Mucosa of descending colon (tissue), 3 donors: ENCODE measurements around the gene ITCH. TPM values are rescaled to one million over a fixed set of nuclear protein-coding genes. Genes with fewer than 3 reads are reported as not detected.

Source experiments
- ATAC-seq: fragments of 200-7000 bp; cut with Tn5 transposase; one replicate; pipeline ENCODE4 v1.9.1; 2020; ENCODE audit warnings: mild to moderate bottlenecking, moderate library complexity
- DNase-seq, 3 donors: peaks; one replicate each; pipeline ENCODE4 v3.0.0-alpha.2; 2020
- H3K36me3 ChIP-seq: fragments of 200-600 bp; one replicate; pipeline ENCODE4 v1.8.0; 2021; ENCODE audit warnings: low read depth, mild to moderate bottlenecking
- H3K4me1 ChIP-seq: fragments of 200-600 bp; one replicate; pipeline ENCODE4 v1.8.0; 2021; ENCODE audit warnings: low read depth, mild to moderate bottlenecking
- H3K4me3 ChIP-seq: fragments of 200-600 bp; one replicate; pipeline ENCODE4 v1.8.0; 2021; ENCODE audit warnings: mild to moderate bottlenecking
- H3K9me3 ChIP-seq: fragments of 200-600 bp; one replicate; pipeline ENCODE4 v1.8.0; 2021; ENCODE audit warnings: mild to moderate bottlenecking
- intact Hi-C, 2 donors: fragments of 100-400 bp; cut with DNase I in 1 of 2; cut with micrococcal nuclease in 1 of 2; formaldehyde crosslinking; loops; one replicate each; pipeline versions ENCODE4 v1.11.0 to v1.11.1; 2022; cut with DNase I, micrococcal nuclease
- total RNA-seq, 3 donors: library from RNA; stranded (reverse); fragmentation: NEBNext Ultra II Directional in 2 of 3; extraction: Animal tissue kit (Norgen Biotek cat#: 25700) in 2 of 3; gene quantifications; one replicate each; pipeline versions ENCODE4 v1.2.1 to v1.2.4, GENCODE V29; 2021 to 2023
- TF ChIP-seq, protein P1 (sequence below): fragments of 200-600 bp; IDR thresholded peaks from one replicate; pipeline ENCODE4 v1.8.0; 2022; ENCODE audit warnings: antibody characterized with exemption, mild to moderate bottlenecking
- donor health status: DM: no; HTN: no; CAD: no; lungs with moderate emphysema.
- donor health status: DM: no; HTN: no; CAD: no.
- donor health status: DM: no; HTN: yes; CAD: no.

The ITCH gene
- total RNA-seq, 3 donors from 2014 or later: 60.0 to 81.0 (median 75.0) TPM

DNA sequence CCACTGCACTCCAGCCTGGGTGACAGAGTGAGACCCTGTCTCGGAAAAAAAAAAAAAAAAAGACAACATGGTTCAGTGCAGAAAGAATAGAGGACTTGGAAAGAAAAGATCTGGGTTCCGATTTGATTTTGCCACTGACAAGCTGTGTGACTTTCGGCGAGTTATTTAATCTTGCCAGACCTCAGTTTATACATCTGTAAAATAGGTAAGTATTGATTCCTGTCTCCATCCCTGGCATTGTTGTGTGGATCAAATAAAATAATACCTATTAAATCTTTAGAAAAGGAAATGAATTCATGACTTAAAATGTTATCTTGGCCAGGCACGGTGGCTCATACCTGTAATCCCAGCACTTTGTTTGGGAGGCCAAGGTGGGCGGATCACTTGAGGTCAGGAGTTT is 7.0 kb downstream of the ITCH start:
- ATAC-seq (no peak), DNase-seq (no peak)
- H3K4me1 ChIP-seq: peaks cover 36% of the 10 kb centered on the region
- H3K9me3 ChIP-seq: no peaks in the 10 kb centered on the region
- peaks cover 13% of the 10 kb centered on the region for H3K36me3 ChIP-seq
- TF ChIP-seq, protein P1, sequence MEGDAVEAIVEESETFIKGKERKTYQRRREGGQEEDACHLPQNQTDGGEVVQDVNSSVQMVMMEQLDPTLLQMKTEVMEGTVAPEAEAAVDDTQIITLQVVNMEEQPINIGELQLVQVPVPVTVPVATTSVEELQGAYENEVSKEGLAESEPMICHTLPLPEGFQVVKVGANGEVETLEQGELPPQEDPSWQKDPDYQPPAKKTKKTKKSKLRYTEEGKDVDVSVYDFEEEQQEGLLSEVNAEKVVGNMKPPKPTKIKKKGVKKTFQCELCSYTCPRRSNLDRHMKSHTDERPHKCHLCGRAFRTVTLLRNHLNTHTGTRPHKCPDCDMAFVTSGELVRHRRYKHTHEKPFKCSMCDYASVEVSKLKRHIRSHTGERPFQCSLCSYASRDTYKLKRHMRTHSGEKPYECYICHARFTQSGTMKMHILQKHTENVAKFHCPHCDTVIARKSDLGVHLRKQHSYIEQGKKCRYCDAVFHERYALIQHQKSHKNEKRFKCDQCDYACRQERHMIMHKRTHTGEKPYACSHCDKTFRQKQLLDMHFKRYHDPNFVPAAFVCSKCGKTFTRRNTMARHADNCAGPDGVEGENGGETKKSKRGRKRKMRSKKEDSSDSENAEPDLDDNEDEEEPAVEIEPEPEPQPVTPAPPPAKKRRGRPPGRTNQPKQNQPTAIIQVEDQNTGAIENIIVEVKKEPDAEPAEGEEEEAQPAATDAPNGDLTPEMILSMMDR: no peak
- intact Hi-C loops: no loop called here
- no peak overlapping the region for H3K4me3 ChIP-seq

DNA sequence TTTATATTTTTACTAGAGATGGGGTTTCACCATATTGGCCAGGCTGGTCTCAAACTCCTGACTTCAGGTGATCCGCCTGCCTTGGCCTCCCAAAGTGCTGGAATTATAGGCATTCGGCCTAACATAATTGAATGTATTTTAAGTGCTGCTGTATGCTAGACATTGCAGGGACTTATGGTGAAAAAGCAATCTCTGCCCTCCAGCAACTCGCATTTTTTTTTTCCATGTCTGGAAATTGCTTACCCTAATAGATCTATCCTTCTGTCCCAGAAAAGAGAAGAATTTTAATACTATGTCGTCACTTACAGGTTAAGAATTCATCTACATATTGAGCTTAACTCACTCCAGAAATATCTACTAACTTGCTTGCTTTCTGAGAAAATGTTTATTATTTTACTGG is 10.4 kb downstream of the ITCH start:
- Histone ChIP-seq H3K4me3 (no peak overlapping the region), H3K36me3 (peaks cover 13% of the 10 kb centered on the region), H3K4me1 (peaks cover 23% of the 10 kb centered on the region), H3K9me3 (no peaks in the 10 kb centered on the region)
- no peak for DNase-seq
- no peak for ATAC-seq
- TF ChIP-seq, protein P1: no peak
- intact Hi-C loops: no loop called here

DNA sequence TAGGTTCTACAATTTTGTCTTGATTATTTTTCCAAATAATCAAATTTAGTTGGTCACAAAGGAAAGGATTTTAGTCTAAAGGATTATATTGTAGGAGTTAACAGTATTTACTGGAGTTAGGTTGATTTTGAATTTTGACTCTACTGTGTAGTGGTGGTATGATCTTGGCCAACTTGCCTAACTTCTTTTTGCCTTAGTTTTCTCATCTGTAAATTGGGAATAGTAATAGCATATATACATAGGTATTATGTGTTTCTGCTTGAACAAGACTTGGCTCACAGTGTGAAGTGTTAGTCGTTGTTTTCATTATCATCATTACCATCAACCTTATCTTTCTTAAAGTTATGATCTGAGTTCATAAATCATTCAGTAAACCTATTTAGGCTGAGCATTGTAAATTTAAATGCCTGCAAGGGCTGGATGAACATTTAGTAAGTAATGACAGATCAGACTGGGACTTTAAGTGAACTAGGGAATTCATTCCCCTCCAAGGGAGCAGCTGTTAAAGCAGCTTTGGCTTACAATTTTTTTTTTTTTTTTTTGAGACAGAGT is 11.2 kb downstream of the ITCH start:
- TF ChIP-seq, protein P1: no peak
- intact Hi-C loops: no loop called here
- Histone ChIP-seq H3K9me3 (no peaks in the 10 kb centered on the region), H3K36me3 (peaks cover 12% of the 10 kb centered on the region), H3K4me3 (no peak overlapping the region), H3K4me1 (peaks cover 18% of the 10 kb centered on the region)
- no peak for DNase-seq
- no peak for ATAC-seq

DNA sequence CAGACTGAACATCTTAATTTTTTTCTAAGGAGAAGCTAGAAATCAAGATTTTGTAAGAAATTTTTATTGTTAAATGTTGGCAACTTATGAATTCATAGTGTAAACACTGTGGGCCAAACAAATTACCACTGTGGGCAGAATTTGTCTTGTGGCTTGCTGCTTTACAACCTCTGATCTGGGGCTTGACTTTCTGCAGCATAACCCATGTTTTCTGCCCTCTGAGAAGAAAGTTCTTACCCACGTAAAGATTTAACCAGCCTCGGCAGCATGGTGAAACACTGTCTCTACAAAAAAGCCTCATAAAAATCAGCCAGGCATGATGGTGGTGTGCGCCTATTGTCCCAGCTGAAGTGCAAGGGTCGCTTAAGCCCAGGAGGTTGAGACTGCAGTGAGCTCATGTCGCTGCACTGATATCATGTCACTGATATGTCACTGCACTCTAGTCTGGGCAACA is 12.9 kb downstream of the ITCH start:
- no peak for DNase-seq
- Histone ChIP-seq H3K9me3 (no peaks in the 10 kb centered on the region), H3K36me3 (peaks cover 5% of the 10 kb centered on the region), H3K4me3 (no peak overlapping the region), H3K4me1 (peaks cover 18% of the 10 kb centered on the region)
- TF ChIP-seq, protein P1: no peak
- intact Hi-C loops: no loop called here
- ATAC-seq: peak; percentile 46

DNA sequence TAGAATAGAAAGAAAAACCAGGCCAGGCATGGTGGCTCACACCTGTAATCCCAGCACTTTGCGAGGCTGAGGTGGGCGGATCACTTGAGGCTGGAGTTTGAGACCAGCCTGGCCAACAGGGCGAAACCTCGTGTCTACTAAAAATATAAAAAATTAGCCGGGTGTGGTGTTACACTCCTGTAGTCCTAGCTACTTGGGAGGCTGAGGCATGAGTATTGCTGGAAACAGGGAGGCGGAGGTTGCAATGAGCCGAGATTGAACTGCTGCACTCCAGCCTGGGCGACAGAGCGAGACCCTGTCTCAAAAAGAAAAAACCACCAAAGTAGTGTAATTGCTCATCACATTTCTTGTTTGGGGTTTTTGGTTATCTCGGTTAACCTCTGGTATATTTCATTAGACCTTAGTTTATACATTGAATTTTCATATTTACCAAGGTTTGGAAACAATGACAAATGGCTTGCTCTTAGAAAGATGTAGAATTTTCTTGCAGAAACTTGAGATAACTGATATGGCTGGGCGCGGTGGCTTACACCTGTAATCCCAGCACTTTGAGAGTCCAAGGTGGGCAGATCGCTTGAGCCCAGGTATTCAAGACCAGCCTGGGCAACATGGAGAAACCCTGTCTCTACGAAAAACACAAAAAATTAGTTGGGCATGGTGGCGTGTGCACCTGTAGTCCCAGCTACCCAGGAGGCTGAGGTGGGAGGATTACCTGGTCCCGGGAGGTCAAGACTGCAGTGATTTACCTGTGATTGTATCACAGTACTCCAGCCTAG is 14.2 kb downstream of the ITCH start:
- peaks cover 18% of the 10 kb centered on the region for H3K4me1 ChIP-seq
- TF ChIP-seq, protein P1: no peak
- ATAC-seq: no peak
- H3K36me3 ChIP-seq: no peaks in the 10 kb centered on the region
- intact Hi-C loops: no loop called here
- no peak for DNase-seq
- no peaks in the 10 kb centered on the region for H3K9me3 ChIP-seq
- no peak overlapping the region for H3K4me3 ChIP-seq
